OCI-LY1 (cell line): Measurements from ENCODE around the gene SEMA3C.

ENCODE experiments used
- H2AFZ ChIP-seq: fragments of 200-600 bp; sonication (generic), shearing (Covaris generic); 2 replicates; pipeline ENCODE4 v1.6.0; 2014; ENCODE audit warnings: antibody characterized with exemption, mild to moderate bottlenecking, low read length
- H3F3A ChIP-seq: fragments of 200-600 bp; sonication (generic), shearing (Covaris generic); 2 replicates; pipeline ENCODE4 v1.6.0; 2014; ENCODE audit warnings: mild to moderate bottlenecking, antibody characterized with exemption, low read length, moderate library complexity; ENCODE audit not compliant: insufficient read depth
- H3K27ac ChIP-seq: fragments of 200-600 bp; sonication (generic); 2 replicates; pipeline ENCODE4 v1.5.1; 2014; ENCODE audit warnings: low read length, mixed run types, mild to moderate bottlenecking, low read depth; ENCODE audit not compliant: poor library complexity, severe bottlenecking
- H3K27me3 ChIP-seq: fragments of 200-600 bp; sonication (generic); 2 replicates; pipeline ENCODE4 v1.6.0; 2014; ENCODE audit warnings: antibody characterized with exemption, mild to moderate bottlenecking, low read length, moderate library complexity; ENCODE audit not compliant: insufficient read depth
- H3K36me3 ChIP-seq: fragments of 200-600 bp; sonication (generic); 2 replicates; pipeline ENCODE4 v1.6.1; 2014; ENCODE audit warnings: mild to moderate bottlenecking, antibody characterized with exemption, low read length, moderate library complexity, mixed read lengths; ENCODE audit not compliant: insufficient read depth
- H3K4me1 ChIP-seq: fragments of 200-600 bp; sonication (generic); 2 replicates; pipeline ENCODE4 v1.5.1; 2014; ENCODE audit warnings: mild to moderate bottlenecking, low read length, moderate library complexity; ENCODE audit not compliant: insufficient read depth, severe bottlenecking
- H3K4me2 ChIP-seq: fragments of 200-600 bp; sonication (generic), shearing (Covaris generic); 2 replicates; pipeline ENCODE4 v1.6.1; 2014; ENCODE audit warnings: low read length
- H3K4me3 ChIP-seq: fragments of 200-600 bp; sonication (generic); 2 replicates; pipeline ENCODE4 v1.5.1; 2014; ENCODE audit warnings: low read length, low read depth, mild to moderate bottlenecking, mixed read lengths; ENCODE audit not compliant: poor library complexity, severe bottlenecking
- H3K79me2 ChIP-seq: fragments of 200-600 bp; shearing (Covaris generic); 2 replicates; pipeline ENCODE4 v1.6.1; 2016; ENCODE audit warnings: mixed run types, low read length, mixed read lengths; ENCODE audit not compliant: insufficient read depth
- H3K9ac ChIP-seq: fragments of 200-600 bp; sonication (generic), shearing (Covaris generic); 2 replicates; pipeline ENCODE4 v1.6.1; 2014; ENCODE audit warnings: mild to moderate bottlenecking, low read length, mixed read lengths
- H3K9me2 ChIP-seq: fragments of 200-600 bp; sonication (generic), shearing (Covaris generic); 2 replicates; pipeline ENCODE4 v1.6.1; 2014; ENCODE audit warnings: low read depth, mild to moderate bottlenecking, low read length, mixed read lengths
- H3K9me3 ChIP-seq: fragments of 200-600 bp; shearing (Covaris generic); 2 replicates; pipeline ENCODE4 v1.6.1; 2014; ENCODE audit warnings: low read length, mixed read lengths
- H4K20me1 ChIP-seq: fragments of 200-600 bp; sonication (generic), shearing (Covaris generic); 2 replicates; pipeline ENCODE4 v1.6.0; 2016; ENCODE audit warnings: mild to moderate bottlenecking, low read length; ENCODE audit not compliant: insufficient read depth
- EZH2 ChIP-seq: fragments of 200-600 bp; sonication (generic), shearing (Covaris generic); IDR thresholded peaks from 2 replicates; pipeline ENCODE4 v1.8.0; 2017; ENCODE audit warnings: borderline replicate concordance, mixed run types, mild to moderate bottlenecking, antibody characterized with exemption, low read length, moderate library complexity, mixed read lengths
- TF ChIP-seq, protein P1 (sequence below): fragments of 200-600 bp; sonication (generic), shearing (Covaris generic); IDR thresholded peaks from 2 replicates; pipeline ENCODE4 v1.5.1; 2017; ENCODE audit warnings: mild to moderate bottlenecking, antibody characterized with exemption, low read length, moderate library complexity, mixed read lengths

Gene SEMA3C

DNA sequence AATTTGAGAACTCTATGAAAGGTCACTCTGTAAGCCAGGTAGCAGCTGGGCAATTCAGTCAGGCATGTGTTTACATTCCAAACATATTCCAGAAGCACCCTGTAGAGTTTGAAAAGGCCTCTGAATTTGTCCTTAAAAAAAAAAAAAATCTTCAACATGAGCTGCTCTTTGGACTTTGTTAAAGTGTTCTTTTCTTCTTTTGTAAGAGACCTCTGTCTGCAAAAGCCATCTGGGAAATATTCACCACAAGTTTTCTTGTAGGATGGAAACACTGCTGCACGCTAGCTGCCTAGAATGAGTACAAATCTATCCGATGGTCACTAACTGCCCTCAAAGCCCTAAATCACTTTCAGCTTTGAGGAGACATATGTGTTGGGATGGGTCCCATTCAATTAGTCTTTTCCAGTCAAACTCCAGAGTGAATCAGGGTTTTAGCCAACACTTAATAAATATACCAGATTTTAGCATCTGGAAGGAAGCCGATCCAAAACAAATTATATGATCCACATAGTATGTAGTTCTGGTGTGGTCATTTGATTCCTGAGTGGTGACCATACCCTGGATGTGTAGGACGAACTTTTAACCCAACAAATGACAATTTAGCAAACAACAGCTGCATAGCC is 194.5 kb downstream of the SEMA3C start:
- TF ChIP-seq EZH2, result no peak
- TF ChIP-seq, protein P1, sequence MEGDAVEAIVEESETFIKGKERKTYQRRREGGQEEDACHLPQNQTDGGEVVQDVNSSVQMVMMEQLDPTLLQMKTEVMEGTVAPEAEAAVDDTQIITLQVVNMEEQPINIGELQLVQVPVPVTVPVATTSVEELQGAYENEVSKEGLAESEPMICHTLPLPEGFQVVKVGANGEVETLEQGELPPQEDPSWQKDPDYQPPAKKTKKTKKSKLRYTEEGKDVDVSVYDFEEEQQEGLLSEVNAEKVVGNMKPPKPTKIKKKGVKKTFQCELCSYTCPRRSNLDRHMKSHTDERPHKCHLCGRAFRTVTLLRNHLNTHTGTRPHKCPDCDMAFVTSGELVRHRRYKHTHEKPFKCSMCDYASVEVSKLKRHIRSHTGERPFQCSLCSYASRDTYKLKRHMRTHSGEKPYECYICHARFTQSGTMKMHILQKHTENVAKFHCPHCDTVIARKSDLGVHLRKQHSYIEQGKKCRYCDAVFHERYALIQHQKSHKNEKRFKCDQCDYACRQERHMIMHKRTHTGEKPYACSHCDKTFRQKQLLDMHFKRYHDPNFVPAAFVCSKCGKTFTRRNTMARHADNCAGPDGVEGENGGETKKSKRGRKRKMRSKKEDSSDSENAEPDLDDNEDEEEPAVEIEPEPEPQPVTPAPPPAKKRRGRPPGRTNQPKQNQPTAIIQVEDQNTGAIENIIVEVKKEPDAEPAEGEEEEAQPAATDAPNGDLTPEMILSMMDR, result no peak
- no peak overlapping the region for H3K4me2 ChIP-seq
- no peak overlapping the region for H3K27ac ChIP-seq
- no peak overlapping the region for H3K4me3 ChIP-seq
- H3F3A ChIP-seq, result no peaks in the 10 kb centered on the region
- H3K79me2 ChIP-seq, result no peaks in the 10 kb centered on the region
- no peaks in the 10 kb centered on the region for H4K20me1 ChIP-seq
- H2AFZ ChIP-seq, result no peak overlapping the region
- no peak overlapping the region for H3K9ac ChIP-seq
- H3K27me3 ChIP-seq, result no peaks in the 10 kb centered on the region
- no peaks in the 10 kb centered on the region for H3K9me3 ChIP-seq
- no peaks in the 10 kb centered on the region for H3K36me3 ChIP-seq
- no peaks in the 10 kb centered on the region for H3K9me2 ChIP-seq
- H3K4me1 ChIP-seq, result no peaks in the 10 kb centered on the region

DNA sequence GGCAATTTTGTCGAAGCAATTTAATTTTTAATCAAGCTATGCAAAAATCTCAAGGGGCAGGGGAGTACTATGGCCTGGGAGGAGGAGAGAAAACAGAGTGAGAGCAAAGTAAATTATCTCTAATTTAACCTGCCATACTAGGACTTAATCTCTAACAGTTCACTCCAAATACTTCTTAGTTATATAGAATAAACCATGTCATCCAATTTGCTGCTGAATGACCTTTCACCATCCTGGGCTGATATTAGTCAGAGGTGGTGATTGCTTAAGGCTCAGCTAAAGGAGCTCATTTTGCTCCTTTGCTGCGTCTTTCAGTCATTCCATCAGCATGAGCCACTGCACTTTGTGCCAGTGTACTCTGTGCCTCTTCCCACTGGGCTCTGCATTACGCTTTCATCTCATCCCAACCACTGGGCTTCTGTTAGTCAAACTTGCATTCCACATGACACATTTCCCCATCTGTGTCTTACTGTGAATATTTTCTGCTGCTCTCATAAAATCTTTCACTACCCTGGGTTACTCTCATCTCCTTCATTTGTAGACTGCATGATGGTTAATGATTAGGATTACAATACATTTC is 196.1 kb downstream of the SEMA3C start:
- no peaks in the 10 kb centered on the region for H4K20me1 ChIP-seq
- H3K4me2 ChIP-seq, result no peak overlapping the region
- H3F3A ChIP-seq, result no peaks in the 10 kb centered on the region
- H3K4me3 ChIP-seq, result no peak overlapping the region
- H3K9me3 ChIP-seq, result no peaks in the 10 kb centered on the region
- no peaks in the 10 kb centered on the region for H3K4me1 ChIP-seq
- no peak overlapping the region for H2AFZ ChIP-seq
- no peaks in the 10 kb centered on the region for H3K9me2 ChIP-seq
- H3K27ac ChIP-seq, result no peak overlapping the region
- H3K9ac ChIP-seq, result no peak overlapping the region
- H3K36me3 ChIP-seq, result no peaks in the 10 kb centered on the region
- no peaks in the 10 kb centered on the region for H3K27me3 ChIP-seq
- no peaks in the 10 kb centered on the region for H3K79me2 ChIP-seq
- TF ChIP-seq EZH2, result no peak

DNA sequence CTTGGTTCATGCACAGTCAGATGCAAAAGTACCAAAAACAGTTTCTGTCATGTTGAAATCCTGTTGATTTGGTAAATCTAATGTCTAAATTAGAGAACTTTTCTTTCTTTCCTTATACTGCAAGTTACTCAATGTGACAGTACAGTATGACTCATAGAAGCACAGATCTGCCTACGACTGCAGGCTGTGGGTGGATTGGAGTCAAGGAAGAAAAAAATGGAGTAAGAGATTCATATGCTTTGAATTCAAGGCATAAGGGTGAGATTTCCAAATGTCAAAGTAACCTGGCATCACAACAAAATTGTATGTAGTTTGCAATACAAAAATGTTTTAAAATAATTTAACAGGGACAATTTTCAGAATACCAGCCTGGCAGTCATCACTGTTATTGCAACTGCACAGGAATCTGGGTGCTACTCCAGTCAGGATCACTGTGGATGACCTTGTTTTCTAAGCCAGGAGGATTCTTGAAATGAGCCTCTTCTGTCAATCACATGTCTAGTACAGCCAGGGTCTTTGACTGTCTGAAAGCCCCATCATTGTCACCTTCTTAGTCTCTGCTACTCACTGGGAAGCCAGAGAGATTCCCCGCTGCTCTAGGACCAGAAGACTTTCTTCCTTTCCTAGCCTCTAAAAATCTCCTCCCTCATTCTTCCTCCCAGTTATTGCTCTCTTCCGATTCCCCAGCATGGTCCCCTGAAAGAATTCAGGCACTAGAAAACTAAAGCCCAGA is 196.8 kb downstream of the SEMA3C start:
- no peaks in the 10 kb centered on the region for H4K20me1 ChIP-seq
- H3K4me3 ChIP-seq, result no peak overlapping the region
- H3K27ac ChIP-seq, result no peak overlapping the region
- no peaks in the 10 kb centered on the region for H3K4me1 ChIP-seq
- H3K27me3 ChIP-seq, result no peaks in the 10 kb centered on the region
- no peaks in the 10 kb centered on the region for H3K9me3 ChIP-seq
- no peak for TF ChIP-seq EZH2
- TF ChIP-seq, protein P1, result no peak
- H3K9ac ChIP-seq, result no peak overlapping the region
- H3K79me2 ChIP-seq, result no peaks in the 10 kb centered on the region
- H2AFZ ChIP-seq, result no peak overlapping the region
- no peaks in the 10 kb centered on the region for H3K36me3 ChIP-seq
- H3K4me2 ChIP-seq, result no peak overlapping the region
- no peaks in the 10 kb centered on the region for H3F3A ChIP-seq
- H3K9me2 ChIP-seq, result no peaks in the 10 kb centered on the region
